ENCODE data around the gene DFFA. TPM values are rescaled to one million over a fixed set of nuclear protein-coding genes. Genes with fewer than 3 reads are reported as not detected.

Gene DFFA
- total RNA-seq, 4 donors from 2014 or later: 7.5 to 31.6 (median 17.1) TPM

DNA sequence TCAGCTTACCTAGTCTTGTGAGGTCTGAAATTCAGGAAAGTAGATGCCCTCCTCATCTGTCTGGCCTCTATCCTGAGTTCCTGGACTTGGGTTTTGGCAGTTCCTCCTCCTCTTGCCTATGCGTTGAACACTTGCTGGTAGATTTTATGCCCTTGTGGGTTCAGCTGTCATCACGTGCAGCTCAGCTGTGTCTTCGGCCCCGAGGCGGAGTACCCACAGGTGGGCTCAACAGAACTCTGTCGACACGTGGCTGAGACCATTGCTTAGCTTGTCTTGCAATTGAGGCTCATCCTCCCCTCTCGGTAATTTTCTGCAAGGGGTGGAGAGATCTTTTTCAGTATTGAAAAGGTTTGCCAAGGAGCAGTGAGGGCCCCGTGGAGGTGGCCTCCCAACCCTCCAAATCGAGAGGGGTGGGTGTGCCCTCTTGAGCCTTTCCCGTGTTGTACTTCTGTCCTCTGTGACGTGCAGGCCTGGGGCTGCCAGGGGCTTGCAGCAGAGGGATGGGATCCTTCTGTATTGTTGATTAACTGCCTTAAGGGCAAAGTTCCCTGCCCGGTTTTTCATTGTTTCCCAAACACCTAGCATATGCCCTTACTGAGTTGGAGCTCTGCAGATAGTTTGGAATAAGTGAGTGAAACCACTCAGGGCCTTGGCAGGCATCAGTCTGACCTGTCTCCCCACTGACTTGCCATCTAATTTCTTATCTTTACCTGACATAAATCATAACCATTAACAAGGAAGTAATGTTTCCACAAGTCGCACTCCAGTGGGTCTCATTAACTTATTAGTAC lies 39.2 kb downstream of the DFFA start:
- Histone ChIP-seq H3K36me3 (no peaks in the 10 kb centered on the region), H3K27ac (no peak overlapping the region), H3K27me3 (no peaks in the 10 kb centered on the region), H3K9me3 (no peaks in the 10 kb centered on the region), H3K4me1 (peaks cover 0 to 19% (median 14%) of the 10 kb centered on the region in 4 donors), H3K4me3 (no peak overlapping the region)
- no peak for TF ChIP-seq POLR2AphosphoS5 (IDR thresholded peaks at IDR 0.05)
- TF ChIP-seq, protein P1, sequence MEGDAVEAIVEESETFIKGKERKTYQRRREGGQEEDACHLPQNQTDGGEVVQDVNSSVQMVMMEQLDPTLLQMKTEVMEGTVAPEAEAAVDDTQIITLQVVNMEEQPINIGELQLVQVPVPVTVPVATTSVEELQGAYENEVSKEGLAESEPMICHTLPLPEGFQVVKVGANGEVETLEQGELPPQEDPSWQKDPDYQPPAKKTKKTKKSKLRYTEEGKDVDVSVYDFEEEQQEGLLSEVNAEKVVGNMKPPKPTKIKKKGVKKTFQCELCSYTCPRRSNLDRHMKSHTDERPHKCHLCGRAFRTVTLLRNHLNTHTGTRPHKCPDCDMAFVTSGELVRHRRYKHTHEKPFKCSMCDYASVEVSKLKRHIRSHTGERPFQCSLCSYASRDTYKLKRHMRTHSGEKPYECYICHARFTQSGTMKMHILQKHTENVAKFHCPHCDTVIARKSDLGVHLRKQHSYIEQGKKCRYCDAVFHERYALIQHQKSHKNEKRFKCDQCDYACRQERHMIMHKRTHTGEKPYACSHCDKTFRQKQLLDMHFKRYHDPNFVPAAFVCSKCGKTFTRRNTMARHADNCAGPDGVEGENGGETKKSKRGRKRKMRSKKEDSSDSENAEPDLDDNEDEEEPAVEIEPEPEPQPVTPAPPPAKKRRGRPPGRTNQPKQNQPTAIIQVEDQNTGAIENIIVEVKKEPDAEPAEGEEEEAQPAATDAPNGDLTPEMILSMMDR (IDR thresholded peaks at IDR 0.05): no peak
- TF ChIP-seq POLR2A (IDR thresholded peaks at IDR 0.05): no peak
- TF ChIP-seq EP300 (IDR thresholded peaks at IDR 0.05; ENCODE audit: low read depth): no peak
- in situ Hi-C loops (cut with MboI; ENCODE audit: low pct_ligation_motif_present in 1 of 4, low pct_unique_long_range_greater_than_20kb in 1 of 4, low sequenced_read_pairs in 3 of 4): loop anchor here in 1 of 4 donors (10.0 kb wide), 1 partner anchor 62 kb away; no protein-coding TSS in a partner anchor
- WGBS, 2 donors (ENCODE audit: low coverage in 1 of 2): 51 to 71% methylated on average over 5 to 12 of the region's 14 CpGs
- DNase-seq: no peak
- intact Hi-C loops (cut with DNase I; ENCODE audit: low total_unique reads): no loop called here

DNA sequence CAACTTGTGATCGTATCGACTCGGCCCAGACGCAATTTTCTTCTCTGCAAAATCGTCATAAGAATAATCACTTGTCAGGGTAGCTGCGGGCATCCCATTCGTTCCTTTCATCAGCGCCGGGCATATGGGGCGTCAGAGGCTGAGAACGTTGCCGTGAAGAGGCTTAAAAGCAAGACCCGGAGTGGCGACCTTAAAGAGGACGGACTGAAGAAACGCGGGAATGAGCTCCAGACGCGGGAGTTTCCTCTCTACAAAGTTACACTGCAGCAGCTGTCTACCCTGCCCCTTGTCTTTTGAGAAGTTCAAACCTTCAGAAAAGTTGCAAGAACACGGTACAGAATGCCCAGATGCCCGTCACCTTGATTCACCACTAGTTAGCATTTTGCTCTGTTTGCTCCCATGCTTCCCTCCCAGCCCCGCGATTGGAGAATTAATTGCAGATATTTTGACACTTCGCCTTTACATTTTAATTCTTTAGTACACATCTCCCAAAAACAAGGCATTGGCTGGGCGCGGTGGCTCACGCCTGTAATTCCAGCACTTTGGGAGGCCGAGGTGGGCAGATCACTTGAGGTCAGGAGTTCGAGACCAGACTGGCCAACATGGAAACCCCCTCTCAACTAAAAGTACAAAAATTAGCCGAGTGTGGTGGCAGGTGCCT lies 41.1 kb downstream of the DFFA start:
- DNase-seq: no peak
- H3K27me3 ChIP-seq: no peaks in the 10 kb centered on the region
- no peaks in the 10 kb centered on the region for H3K9me3 ChIP-seq
- 19% methylated on average over 30 of the region's 30 CpGs; no CpG with 5 or more reads in 1 of the 2 donors for WGBS, 2 donors (ENCODE audit: low coverage in 1 of 2)
- no peaks in the 10 kb centered on the region for H3K36me3 ChIP-seq
- peak overlapping the region; percentile 52 to 85 (median 68) for H3K4me3 ChIP-seq
- H3K27ac ChIP-seq: peak overlapping the region; percentile 78 to 85 (median 82)
- TF ChIP-seq POLR2A (IDR thresholded peaks at IDR 0.05) (no peak), EP300 (IDR thresholded peaks at IDR 0.05; ENCODE audit: low read depth) (no peak), POLR2AphosphoS5 (IDR thresholded peaks at IDR 0.05) (no peak)
- TF ChIP-seq, protein P1 (IDR thresholded peaks at IDR 0.05): no peak
- in situ Hi-C loops (cut with MboI; ENCODE audit: low pct_ligation_motif_present in 1 of 4, low pct_unique_long_range_greater_than_20kb in 1 of 4, low sequenced_read_pairs in 3 of 4): loop anchor here in 1 of 4 donors (10.0 kb wide), 1 partner anchor 64 kb away; no protein-coding TSS in a partner anchor
- peaks cover 0 to 19% (median 14%) of the 10 kb centered on the region in 4 donors for H3K4me1 ChIP-seq
- intact Hi-C loops (cut with DNase I; ENCODE audit: low total_unique reads): loop anchor here (2.0 kb wide), 1 partner anchor 64 kb away; no protein-coding TSS in a partner anchor

DNA sequence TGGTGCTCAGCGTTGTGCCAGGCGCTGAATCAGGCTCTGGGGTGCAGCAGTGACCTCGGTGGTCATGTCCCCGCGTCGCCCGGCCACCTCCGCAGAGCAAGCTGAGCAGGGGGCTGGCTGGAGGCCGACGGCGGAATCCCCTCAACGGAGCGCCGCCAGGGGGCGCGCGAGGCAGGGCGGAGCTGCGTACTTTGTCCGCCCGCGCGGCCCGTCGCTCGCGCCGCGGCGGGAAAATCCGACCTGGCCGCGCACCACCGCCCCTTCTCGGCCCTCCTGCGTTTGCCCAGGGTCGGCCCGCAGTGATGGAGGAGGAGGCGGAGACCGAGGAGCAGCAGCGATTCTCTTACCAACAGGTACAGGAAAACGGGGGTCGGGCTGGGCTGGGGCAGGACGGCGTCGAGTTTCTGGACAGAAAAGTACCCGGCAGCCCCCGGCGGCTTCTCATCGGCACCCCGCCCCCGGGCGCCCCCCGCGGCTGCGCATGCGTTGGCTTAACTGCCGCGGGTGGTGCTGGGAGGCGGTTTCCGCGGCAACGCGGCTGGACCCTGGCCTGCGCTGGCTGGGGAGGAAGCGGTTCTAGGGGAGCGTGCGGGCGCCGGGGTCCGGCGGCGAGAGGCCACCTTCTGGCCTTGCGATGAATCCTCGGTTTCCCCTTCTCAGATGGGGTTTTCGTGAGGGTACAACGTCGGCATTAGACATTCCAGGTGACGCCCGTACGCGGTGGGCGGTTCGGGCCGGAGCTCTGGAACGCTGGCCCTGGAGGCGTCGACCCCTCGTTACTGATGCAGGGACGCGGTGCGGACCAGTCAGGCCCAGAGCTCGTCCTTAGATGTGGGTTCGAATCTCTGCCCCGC lies 41.9 kb downstream of the DFFA start, which contains the start of gene CENPS:
TSS of gene CENPS (plus strand) at position 218 of the 854 bp plus-strand sequence. CDS start at position 303, 85 bp downstream.
- peak within 1 kb of the TSS; percentile 78 to 85 (median 82) for H3K27ac ChIP-seq
- intact Hi-C loops (cut with DNase I; ENCODE audit: low total_unique reads): loop anchor here (2.0 kb wide), 1 partner anchor 64 kb away; no protein-coding TSS in a partner anchor
- no peaks in the 10 kb centered on the region for H3K9me3 ChIP-seq
- peak; percentile 9 to 43 (median 23) for TF ChIP-seq POLR2AphosphoS5 (IDR thresholded peaks at IDR 0.05)
- no peak for TF ChIP-seq EP300 (IDR thresholded peaks at IDR 0.05; ENCODE audit: low read depth)
- peak; percentile 37 for TF ChIP-seq POLR2A (IDR thresholded peaks at IDR 0.05)
- TF ChIP-seq, protein P1 (IDR thresholded peaks at IDR 0.05): peak; percentile 94 to 99 (median 98)
- H3K27me3 ChIP-seq: no peaks in the 10 kb centered on the region
- in situ Hi-C loops (cut with MboI; ENCODE audit: low pct_ligation_motif_present in 1 of 4, low pct_unique_long_range_greater_than_20kb in 1 of 4, low sequenced_read_pairs in 3 of 4): loop anchor here in 1 of 4 donors (10.0 kb wide), 1 partner anchor 64 kb away; no protein-coding TSS in a partner anchor
- H3K4me3 ChIP-seq: peak within 1 kb of the TSS; percentile 52 to 85 (median 68)
- H3K4me1 ChIP-seq: peaks cover 0 to 19% (median 14%) of the 10 kb centered on the region in 4 donors
- peak; percentile 95 for DNase-seq
- H3K36me3 ChIP-seq: no peaks in the 10 kb centered on the region
- WGBS, 2 donors (ENCODE audit: low coverage in 1 of 2): 1% methylated on average over 93 of the region's 95 CpGs; no CpG with 5 or more reads in 1 of the 2 donors
